WTC11 (cell line): ENCODE results near the gene ITM2C. TPM values are rescaled to one million over a fixed set of nuclear protein-coding genes. Genes with fewer than 3 reads are reported as not detected.

ENCODE experiments used
- ATAC-seq: fragments of 200-7000 bp; cut with Tn5 transposase; 2 replicates; pipeline ENCODE4 v1.10.0; 2021; ENCODE audit warnings: mild to moderate bottlenecking, moderate library complexity
- CTCF ChIA-PET: fragments of 300-600 bp; sonication (Branson Sonifier 250); formaldehyde crosslinking; loops from one replicate; lab custom pipeline; 2021; ENCODE audit warnings: antibody characterized with exemption; lab: Charles Lee
- POLR2A ChIA-PET: fragments of 350-600 bp; sonication (Branson Sonifier 250); formaldehyde crosslinking; loops from one replicate; lab custom pipeline; 2021; ENCODE audit warnings: antibody characterized with exemption; lab: Charles Lee
- DNase-seq: peaks from one replicate; pipeline ENCODE4 v3.0.0; 2021; ENCODE audit warnings: low spot score
- H3K27ac Mint-ChIP-seq: 2 replicates; pipeline ENCODE4 v1.8.0; 2021; ENCODE audit warnings: mixed read lengths
- H3K27me3 Mint-ChIP-seq: 2 replicates; pipeline ENCODE4 v1.8.0; 2021; ENCODE audit warnings: low read depth, mild to moderate bottlenecking, moderate library complexity, mixed read lengths
- H3K36me3 Mint-ChIP-seq: 2 replicates; pipeline ENCODE4 v1.8.0; 2021; ENCODE audit warnings: mixed read lengths
- H3K4me1 Mint-ChIP-seq: 2 replicates; pipeline ENCODE4 v1.8.0; 2022; ENCODE audit warnings: mixed read lengths
- H3K4me3 Mint-ChIP-seq: 2 replicates; pipeline ENCODE4 v1.8.0; 2021; ENCODE audit warnings: mild to moderate bottlenecking, moderate library complexity, mixed read lengths
- H3K9me3 Mint-ChIP-seq: 2 replicates; pipeline ENCODE4 v1.8.0; 2021; ENCODE audit warnings: mixed read lengths
- AFF4 ChIP-seq: sonication (generic); formaldehyde crosslinking; IDR thresholded peaks from 2 replicates; pipeline ENCODE4 v1.8.1; 2023; ENCODE audit warnings: mild to moderate bottlenecking, missing genetic modification reagents, borderline replicate concordance
- ATF1 ChIP-seq: sonication (generic); formaldehyde crosslinking; IDR thresholded peaks from 2 replicates; pipeline ENCODE4 v1.8.1; 2023; ENCODE audit warnings: mild to moderate bottlenecking, moderate library complexity, missing genetic modification reagents
- ATF2 ChIP-seq: sonication (generic); formaldehyde crosslinking; IDR thresholded peaks from 2 replicates; pipeline ENCODE4 v1.8.1; 2022; ENCODE audit warnings: low read depth, missing genetic modification reagents, borderline replicate concordance
- E2F1 ChIP-seq: sonication (generic); formaldehyde crosslinking; IDR thresholded peaks from 2 replicates; pipeline ENCODE4 v1.8.0; 2022; ENCODE audit warnings: mild to moderate bottlenecking, missing genetic modification reagents
- EMX1 ChIP-seq: fragments of 250-450 bp; sonication (Bioruptor Pico); IDR thresholded peaks from 2 replicates; pipeline ENCODE4 v1.8.0; 2021; ENCODE audit warnings: mild to moderate bottlenecking
- ERG ChIP-seq: fragments of 250-450 bp; sonication (Bioruptor Pico); IDR thresholded peaks from 2 replicates; pipeline ENCODE4 v1.8.0; 2021; ENCODE audit warnings: mild to moderate bottlenecking
- ETV6 ChIP-seq: sonication (generic); formaldehyde crosslinking; IDR thresholded peaks from 2 replicates; pipeline ENCODE4 v1.8.1; 2022; ENCODE audit warnings: mild to moderate bottlenecking, missing genetic modification reagents
- FOXK1 ChIP-seq: sonication (generic); formaldehyde crosslinking; IDR thresholded peaks from 2 replicates; pipeline ENCODE4 v1.8.0; 2022; ENCODE audit warnings: mild to moderate bottlenecking, moderate library complexity, missing genetic modification reagents
- HMGA2 ChIP-seq: fragments of 250-450 bp; sonication (Bioruptor Pico); IDR thresholded peaks from 2 replicates; pipeline ENCODE4 v1.4.0; 2021; ENCODE audit warnings: mild to moderate bottlenecking, moderate library complexity
- JAZF1 ChIP-seq: fragments of 250-450 bp; sonication (Bioruptor Pico); IDR thresholded peaks from 2 replicates; pipeline ENCODE4 v1.9.0; 2021; ENCODE audit warnings: moderate library complexity, mild to moderate bottlenecking, inconsistent platforms
- MAX ChIP-seq: sonication (generic); formaldehyde crosslinking; IDR thresholded peaks from 2 replicates; pipeline ENCODE4 v1.8.0; 2022; ENCODE audit warnings: mild to moderate bottlenecking, missing genetic modification reagents
- MXD4 ChIP-seq: fragments of 250-450 bp; sonication (Bioruptor Pico); IDR thresholded peaks from 2 replicates; pipeline ENCODE4 v1.8.0; 2021; ENCODE audit warnings: mild to moderate bottlenecking, moderate library complexity, borderline replicate concordance
- NFATC4 ChIP-seq: fragments of 250-450 bp; sonication (Bioruptor Pico); IDR thresholded peaks from 2 replicates; pipeline ENCODE4 v1.9.0; 2021; ENCODE audit warnings: mild to moderate bottlenecking
- NR2C2 ChIP-seq: sonication (generic); formaldehyde crosslinking; IDR thresholded peaks from 2 replicates; pipeline ENCODE4 v1.8.0; 2022; ENCODE audit warnings: mild to moderate bottlenecking, missing genetic modification reagents
- OVOL2 ChIP-seq: fragments of 250-450 bp; sonication (Bioruptor Pico); IDR thresholded peaks from 2 replicates; pipeline ENCODE4 v1.9.0; 2021; ENCODE audit warnings: mild to moderate bottlenecking, borderline replicate concordance
- RORB ChIP-seq: fragments of 250-450 bp; sonication (Bioruptor Pico); IDR thresholded peaks from 2 replicates; pipeline ENCODE4 v1.9.0; 2021; ENCODE audit warnings: mild to moderate bottlenecking
- SOX15 ChIP-seq: fragments of 250-450 bp; sonication (Bioruptor Pico); IDR thresholded peaks from 2 replicates; pipeline ENCODE4 v1.9.0; 2021; ENCODE audit warnings: mild to moderate bottlenecking
- SP1 ChIP-seq: sonication (generic); formaldehyde crosslinking; conservative IDR thresholded peaks from 2 replicates; pipeline ENCODE4 v1.8.1; 2022; ENCODE audit warnings: missing genetic modification reagents
- TEAD4 ChIP-seq: sonication (generic); formaldehyde crosslinking; IDR thresholded peaks from 2 replicates; pipeline ENCODE4 v1.8.0; 2022; ENCODE audit warnings: mild to moderate bottlenecking, missing genetic modification reagents
- ZBTB43 ChIP-seq: sonication (generic); formaldehyde crosslinking; IDR thresholded peaks from 2 replicates; pipeline ENCODE4 v1.8.1; 2023; ENCODE audit warnings: mild to moderate bottlenecking, missing genetic modification reagents
- total RNA-seq: library from RNA; stranded (reverse); gene quantifications from 3 replicates; pipeline ENCODE4 v1.2.3, GENCODE V29; 2021
- TF ChIP-seq, protein P1 (sequence below): sonication (generic); formaldehyde crosslinking; IDR thresholded peaks from 2 replicates; pipeline ENCODE4 v1.8.1; 2022; ENCODE audit warnings: mild to moderate bottlenecking, missing genetic modification reagents, moderate library complexity, borderline replicate concordance

The ITM2C gene
- total RNA-seq, 1 experiment from 2014 or later, result 316 TPM

DNA sequence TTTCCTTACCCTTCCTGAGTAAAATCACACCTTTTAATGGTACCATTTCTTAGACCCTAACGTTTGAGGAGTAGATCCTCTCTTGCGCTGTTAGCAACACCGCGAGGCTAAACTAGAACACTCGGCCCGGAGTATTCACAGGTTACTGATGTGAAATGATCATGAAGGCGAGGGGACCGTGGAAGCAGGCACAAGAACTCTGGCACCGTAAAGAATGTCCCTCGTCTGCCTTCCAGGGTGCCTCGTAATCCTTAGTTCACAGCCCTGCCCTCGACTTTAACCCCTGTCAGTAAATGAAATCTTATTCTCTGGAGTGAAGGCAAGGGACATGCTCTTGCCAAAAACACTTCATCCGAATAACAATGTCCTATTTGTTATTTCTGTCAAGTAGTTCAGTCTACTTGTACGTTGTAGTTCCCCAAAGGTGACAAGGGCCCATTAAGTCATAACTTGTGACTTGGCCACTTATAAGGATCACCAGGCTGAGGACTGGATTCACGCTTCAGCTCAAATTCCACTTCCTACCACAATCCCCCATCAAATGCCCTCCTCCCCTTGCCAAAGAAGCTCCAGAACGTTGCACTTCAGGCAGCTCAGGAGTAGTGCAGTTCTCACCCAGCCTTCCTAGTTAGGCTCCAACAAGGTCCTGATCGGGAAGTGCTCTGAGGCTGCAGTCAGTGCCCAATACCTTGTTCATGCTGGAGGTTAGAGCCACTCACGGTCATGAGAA, 43.3 kb upstream of the ITM2C start:
- no peaks in the 10 kb centered on the region for H3K27me3 Mint-ChIP-seq
- POLR2A ChIA-PET, result no interaction called here
- CTCF ChIA-PET, result interaction anchor here (1.0 to 2.3 kb wide), 4 partner anchors 12 to 231 kb away, joined by 4 to 7 read pairs (median 6); no protein-coding TSS in a partner anchor
- H3K9me3 Mint-ChIP-seq, result no peaks in the 10 kb centered on the region
- TF ChIP-seq EMX1 (CRISPR knock-in tag) (no peak), OVOL2 (CRISPR knock-in tag) (no peak), ATF1 (CRISPR knock-in tag) (no peak), SP1 (no peak), AFF4 (CRISPR knock-in tag) (no peak), E2F1 (CRISPR knock-in tag) (no peak), FOXK1 (CRISPR knock-in tag) (no peak)
- TF ChIP-seq, protein P1, sequence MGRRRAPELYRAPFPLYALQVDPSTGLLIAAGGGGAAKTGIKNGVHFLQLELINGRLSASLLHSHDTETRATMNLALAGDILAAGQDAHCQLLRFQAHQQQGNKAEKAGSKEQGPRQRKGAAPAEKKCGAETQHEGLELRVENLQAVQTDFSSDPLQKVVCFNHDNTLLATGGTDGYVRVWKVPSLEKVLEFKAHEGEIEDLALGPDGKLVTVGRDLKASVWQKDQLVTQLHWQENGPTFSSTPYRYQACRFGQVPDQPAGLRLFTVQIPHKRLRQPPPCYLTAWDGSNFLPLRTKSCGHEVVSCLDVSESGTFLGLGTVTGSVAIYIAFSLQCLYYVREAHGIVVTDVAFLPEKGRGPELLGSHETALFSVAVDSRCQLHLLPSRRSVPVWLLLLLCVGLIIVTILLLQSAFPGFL (CRISPR knock-in tag), result no peak
- H3K4me1 Mint-ChIP-seq, result peaks cover 11% of the 10 kb centered on the region
- H3K27ac Mint-ChIP-seq, result peak overlapping the region; percentile 61; the same call in 1 of the 2 replicates
- H3K4me3 Mint-ChIP-seq, result no peak overlapping the region
- DNase-seq (no peak), ATAC-seq (peak; percentile 8)
- peaks cover 13% of the 10 kb centered on the region for H3K36me3 Mint-ChIP-seq

DNA sequence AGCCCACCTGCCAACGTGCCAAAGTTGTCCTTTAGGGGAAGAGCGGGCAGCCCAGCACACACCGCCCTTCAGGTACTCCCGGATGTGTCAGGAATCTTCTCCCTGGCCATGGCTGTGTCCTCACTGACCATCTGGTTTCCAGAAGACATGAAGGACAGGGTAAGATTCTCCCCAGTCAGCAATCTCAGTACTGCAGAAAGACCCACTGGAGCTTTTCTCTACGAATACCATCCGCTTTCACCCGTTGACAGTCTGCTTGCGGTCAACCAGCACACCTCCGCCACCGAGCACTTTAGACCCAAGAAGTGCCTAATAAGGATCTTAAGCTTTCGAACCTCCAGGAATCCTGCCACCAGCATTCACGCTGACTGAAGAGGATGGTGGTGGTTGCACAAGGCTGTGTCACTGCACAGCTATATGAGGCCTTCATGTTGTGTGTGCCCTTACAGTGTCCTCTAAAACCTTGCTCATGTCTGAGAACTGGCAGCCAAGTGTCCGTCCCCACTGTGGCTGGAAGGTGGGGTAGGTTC, 42.7 kb upstream of the ITM2C start:
- no peak overlapping the region for H3K27ac Mint-ChIP-seq

More for the DNA sequence above, 42.7 kb upstream of the ITM2C start:
- Mint-ChIP-seq H3K4me1 (peaks cover 11% of the 10 kb centered on the region), H3K36me3 (peaks cover 13% of the 10 kb centered on the region), H3K27me3 (no peaks in the 10 kb centered on the region), H3K4me3 (no peak overlapping the region), H3K9me3 (no peaks in the 10 kb centered on the region)
- CTCF ChIA-PET, result interaction anchor here (1.0 to 2.3 kb wide), 4 partner anchors 13 to 231 kb away, joined by 4 to 7 read pairs (median 6); no protein-coding TSS in a partner anchor
- ATAC-seq, result no peak
- no peak for TF ChIP-seq MAX (CRISPR knock-in tag)
- TF ChIP-seq ATF1 (CRISPR knock-in tag), result no peak
- no peak for TF ChIP-seq ZBTB43 (CRISPR knock-in tag)
- no peak for TF ChIP-seq NFATC4 (CRISPR knock-in tag)
- TF ChIP-seq ERG (CRISPR knock-in tag), result no peak
- TF ChIP-seq MXD4 (CRISPR knock-in tag), result no peak
- TF ChIP-seq NR2C2 (CRISPR knock-in tag), result no peak
- TF ChIP-seq FOXK1 (CRISPR knock-in tag), result no peak
- no peak for TF ChIP-seq ATF2 (CRISPR knock-in tag)
- no peak for TF ChIP-seq RORB
- no peak for TF ChIP-seq HMGA2 (CRISPR knock-in tag)
- TF ChIP-seq JAZF1, result no peak
- TF ChIP-seq SOX15 (CRISPR knock-in tag), result no peak
- no peak for TF ChIP-seq ETV6 (CRISPR knock-in tag)
- no peak for TF ChIP-seq TEAD4 (CRISPR knock-in tag)
- POLR2A ChIA-PET, result no interaction called here
- no peak for DNase-seq
